Measurements from ENCODE around the gene SCAF4. TPM values are rescaled to one million over a fixed set of nuclear protein-coding genes. Genes with fewer than 3 reads are reported as not detected.
"Not testable (repeated sequence)": the region's sequence is repeated elsewhere in the genome, so short reads cannot be mapped to it uniquely, and the experiment has no call there.

SCAF4 gene
- total RNA-seq, 1 donor from 2014 or later = 14.2 TPM

- H3K4me3 ChIP-seq (ENCODE audit: low read depth, low read length) = no peak overlapping the region
- H3K27me3 ChIP-seq (ENCODE audit: control insufficient read depth, insufficient read depth, low read length) = no peaks in the 10 kb centered on the region
- H3K36me3 ChIP-seq (ENCODE audit: control insufficient read depth, insufficient read depth, low read length) = no peaks in the 10 kb centered on the region
- TF ChIP-seq, protein P1, sequence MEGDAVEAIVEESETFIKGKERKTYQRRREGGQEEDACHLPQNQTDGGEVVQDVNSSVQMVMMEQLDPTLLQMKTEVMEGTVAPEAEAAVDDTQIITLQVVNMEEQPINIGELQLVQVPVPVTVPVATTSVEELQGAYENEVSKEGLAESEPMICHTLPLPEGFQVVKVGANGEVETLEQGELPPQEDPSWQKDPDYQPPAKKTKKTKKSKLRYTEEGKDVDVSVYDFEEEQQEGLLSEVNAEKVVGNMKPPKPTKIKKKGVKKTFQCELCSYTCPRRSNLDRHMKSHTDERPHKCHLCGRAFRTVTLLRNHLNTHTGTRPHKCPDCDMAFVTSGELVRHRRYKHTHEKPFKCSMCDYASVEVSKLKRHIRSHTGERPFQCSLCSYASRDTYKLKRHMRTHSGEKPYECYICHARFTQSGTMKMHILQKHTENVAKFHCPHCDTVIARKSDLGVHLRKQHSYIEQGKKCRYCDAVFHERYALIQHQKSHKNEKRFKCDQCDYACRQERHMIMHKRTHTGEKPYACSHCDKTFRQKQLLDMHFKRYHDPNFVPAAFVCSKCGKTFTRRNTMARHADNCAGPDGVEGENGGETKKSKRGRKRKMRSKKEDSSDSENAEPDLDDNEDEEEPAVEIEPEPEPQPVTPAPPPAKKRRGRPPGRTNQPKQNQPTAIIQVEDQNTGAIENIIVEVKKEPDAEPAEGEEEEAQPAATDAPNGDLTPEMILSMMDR (IDR thresholded peaks at IDR 0.05; ENCODE audit: insufficient read depth, low read length, poor library complexity, severe bottlenecking) = no peak
- no peak for DNase-seq (ENCODE audit: low read depth)
Observed at GRCh38 chr21:31667132-31667531, 64.8 kb downstream of the SCAF4 start.

- Histone ChIP-seq H3K4me3 (ENCODE audit: low read depth, low read length) (no peak overlapping the region), H3K27me3 (ENCODE audit: control insufficient read depth, insufficient read depth, low read length) (no peaks in the 10 kb centered on the region), H3K36me3 (ENCODE audit: control insufficient read depth, insufficient read depth, low read length) (peaks cover 1% of the 10 kb centered on the region)
- TF ChIP-seq, protein P1 (IDR thresholded peaks at IDR 0.05; ENCODE audit: insufficient read depth, low read length, poor library complexity, severe bottlenecking) = no peak
- no peak for DNase-seq (ENCODE audit: low read depth)
Observed at GRCh38 chr21:31666445-31667010, 65.4 kb downstream of the SCAF4 start.

DNA sequence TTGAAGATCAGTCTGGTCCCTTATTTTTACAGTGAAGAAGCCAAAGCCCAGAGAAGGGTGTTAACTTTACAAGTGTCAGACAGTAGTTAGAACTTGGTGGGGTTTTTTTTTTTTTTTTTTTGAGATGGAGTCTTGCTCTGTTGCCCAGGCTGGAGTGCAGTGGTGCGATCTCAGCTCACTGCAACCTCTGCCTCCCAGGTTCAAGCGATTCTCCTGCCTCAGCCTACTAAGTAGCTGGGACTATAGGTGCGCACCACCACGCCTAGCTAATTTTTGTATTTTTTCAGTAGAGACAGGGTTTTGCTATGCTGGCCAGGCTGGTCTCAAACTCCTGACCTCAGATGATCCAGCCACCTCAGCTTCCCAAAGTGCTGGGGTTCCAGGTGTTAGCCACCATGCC, 66.0 kb downstream of the SCAF4 start:
- not testable (repeated sequence) for H3K27me3 ChIP-seq (ENCODE audit: control insufficient read depth, insufficient read depth, low read length); H3K4me3 ChIP-seq (ENCODE audit: low read depth, low read length); H3K36me3 ChIP-seq (ENCODE audit: control insufficient read depth, insufficient read depth, low read length); DNase-seq (ENCODE audit: low read depth)

GRCh38 chr21:31665397-31665796, 66.5 kb downstream of the SCAF4 start:
- TF ChIP-seq, protein P1 (IDR thresholded peaks at IDR 0.05; ENCODE audit: insufficient read depth, low read length, poor library complexity, severe bottlenecking) = no peak
- peaks cover 2% of the 10 kb centered on the region for H3K36me3 ChIP-seq (ENCODE audit: control insufficient read depth, insufficient read depth, low read length)
- H3K27me3 ChIP-seq (ENCODE audit: control insufficient read depth, insufficient read depth, low read length) = no peaks in the 10 kb centered on the region
- no peak overlapping the region for H3K4me3 ChIP-seq (ENCODE audit: low read depth, low read length)
- DNase-seq (ENCODE audit: low read depth) = no peak

GRCh38 chr21:31663584-31664249, 68.2 kb downstream of the SCAF4 start:
- no peaks in the 10 kb centered on the region for H3K27me3 ChIP-seq (ENCODE audit: control insufficient read depth, insufficient read depth, low read length)
- DNase-seq (ENCODE audit: low read depth) = no peak
- no peak overlapping the region for H3K4me3 ChIP-seq (ENCODE audit: low read depth, low read length)
- peaks cover 2% of the 10 kb centered on the region for H3K36me3 ChIP-seq (ENCODE audit: control insufficient read depth, insufficient read depth, low read length)
- TF ChIP-seq, protein P1 (IDR thresholded peaks at IDR 0.05; ENCODE audit: insufficient read depth, low read length, poor library complexity, severe bottlenecking) = no peak

GRCh38 chr21:31660591-31660990, 71.3 kb downstream of the SCAF4 start:
- no peaks in the 10 kb centered on the region for H3K27me3 ChIP-seq (ENCODE audit: control insufficient read depth, insufficient read depth, low read length)
- H3K4me3 ChIP-seq (ENCODE audit: low read depth, low read length) = peak overlapping the region; percentile 98
- peaks cover 2% of the 10 kb centered on the region for H3K36me3 ChIP-seq (ENCODE audit: control insufficient read depth, insufficient read depth, low read length)
- DNase-seq (ENCODE audit: low read depth) = no peak
- TF ChIP-seq, protein P1 (IDR thresholded peaks at IDR 0.05; ENCODE audit: insufficient read depth, low read length, poor library complexity, severe bottlenecking) = no peak
